Measurements from ENCODE around the gene NCOR1. TPM values are rescaled to one million over a fixed set of nuclear protein-coding genes. Genes with fewer than 3 reads are reported as not detected.
A peak's percentile ranks its signal among the peaks of the same experiment; 100 is the strongest.

NCOR1 gene
- total RNA-seq, 1 donor from 2014 or later, result 165 TPM

DNA sequence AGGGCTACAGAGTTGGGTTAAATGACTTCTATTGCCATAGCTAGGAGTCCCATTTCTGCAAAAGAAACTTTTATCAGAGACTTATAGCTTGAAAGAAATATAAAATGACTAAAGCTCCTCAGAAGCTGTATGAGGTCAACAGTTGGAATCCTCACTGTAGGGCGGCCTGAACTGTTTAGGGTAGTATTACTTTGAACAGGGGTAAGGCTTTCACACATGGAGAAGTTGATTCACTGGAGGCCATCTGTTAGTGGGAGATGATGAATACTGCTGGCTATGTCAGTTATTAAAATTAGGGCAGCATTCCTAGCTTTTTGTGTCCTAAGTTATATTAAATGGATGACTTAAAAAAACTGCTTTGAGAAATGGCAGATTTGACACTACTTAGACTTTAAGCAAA, 209.7 kb downstream of the NCOR1 start:
- peaks cover 9% of the 10 kb centered on the region for H3K4me1 Mint-ChIP-seq (ENCODE audit: low read depth)
- no peak for DNase-seq (ENCODE audit: low spot score, unreplicated experiment)

DNA sequence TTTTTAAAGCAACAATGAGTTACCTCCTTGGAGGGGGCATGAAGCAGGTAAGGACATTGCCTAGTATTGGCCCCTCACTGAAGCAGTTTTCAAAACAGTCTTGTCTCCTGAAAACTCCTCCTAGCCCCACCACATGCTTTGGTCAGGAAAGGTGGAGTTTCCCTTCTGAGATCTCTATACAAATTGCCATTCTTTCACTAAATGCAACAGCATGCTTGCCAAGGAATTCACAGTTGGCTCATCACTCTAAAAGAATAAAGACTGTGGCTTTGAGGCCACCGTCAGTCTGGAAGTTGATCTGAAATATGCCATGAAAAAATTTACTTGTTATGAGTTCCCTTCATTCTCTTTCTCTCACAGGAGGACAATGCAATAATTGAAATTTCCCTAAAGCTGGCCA, 211.5 kb downstream of the NCOR1 start:
- H3K4me1 Mint-ChIP-seq (ENCODE audit: low read depth), result peaks cover 13% of the 10 kb centered on the region
- H3K36me3 Mint-ChIP-seq (ENCODE audit: insufficient read depth), result peaks cover 47% of the 10 kb centered on the region
- TF ChIP-seq, protein P1, sequence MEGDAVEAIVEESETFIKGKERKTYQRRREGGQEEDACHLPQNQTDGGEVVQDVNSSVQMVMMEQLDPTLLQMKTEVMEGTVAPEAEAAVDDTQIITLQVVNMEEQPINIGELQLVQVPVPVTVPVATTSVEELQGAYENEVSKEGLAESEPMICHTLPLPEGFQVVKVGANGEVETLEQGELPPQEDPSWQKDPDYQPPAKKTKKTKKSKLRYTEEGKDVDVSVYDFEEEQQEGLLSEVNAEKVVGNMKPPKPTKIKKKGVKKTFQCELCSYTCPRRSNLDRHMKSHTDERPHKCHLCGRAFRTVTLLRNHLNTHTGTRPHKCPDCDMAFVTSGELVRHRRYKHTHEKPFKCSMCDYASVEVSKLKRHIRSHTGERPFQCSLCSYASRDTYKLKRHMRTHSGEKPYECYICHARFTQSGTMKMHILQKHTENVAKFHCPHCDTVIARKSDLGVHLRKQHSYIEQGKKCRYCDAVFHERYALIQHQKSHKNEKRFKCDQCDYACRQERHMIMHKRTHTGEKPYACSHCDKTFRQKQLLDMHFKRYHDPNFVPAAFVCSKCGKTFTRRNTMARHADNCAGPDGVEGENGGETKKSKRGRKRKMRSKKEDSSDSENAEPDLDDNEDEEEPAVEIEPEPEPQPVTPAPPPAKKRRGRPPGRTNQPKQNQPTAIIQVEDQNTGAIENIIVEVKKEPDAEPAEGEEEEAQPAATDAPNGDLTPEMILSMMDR (IDR thresholded peaks at IDR 0.05; ENCODE audit: unreplicated experiment), result no peak
- DNase-seq (ENCODE audit: low spot score, unreplicated experiment), result no peak
- H3K27me3 Mint-ChIP-seq, result no peaks in the 10 kb centered on the region
- H3K4me3 Mint-ChIP-seq (ENCODE audit: low read depth), result no peak overlapping the region
- H3K9me3 Mint-ChIP-seq (ENCODE audit: low read depth), result peaks cover 7% of the 10 kb centered on the region
- no peak overlapping the region for H3K27ac Mint-ChIP-seq

More for the DNA sequence above, 209.7 kb downstream of the NCOR1 start:
- H3K9me3 Mint-ChIP-seq (ENCODE audit: low read depth), result peaks cover 7% of the 10 kb centered on the region
- no peak overlapping the region for H3K4me3 Mint-ChIP-seq (ENCODE audit: low read depth)
- H3K36me3 Mint-ChIP-seq (ENCODE audit: insufficient read depth), result peaks cover 49% of the 10 kb centered on the region
- TF ChIP-seq, protein P1 (IDR thresholded peaks at IDR 0.05; ENCODE audit: unreplicated experiment), result no peak
- no peaks in the 10 kb centered on the region for H3K27me3 Mint-ChIP-seq
- no peak overlapping the region for H3K27ac Mint-ChIP-seq

DNA sequence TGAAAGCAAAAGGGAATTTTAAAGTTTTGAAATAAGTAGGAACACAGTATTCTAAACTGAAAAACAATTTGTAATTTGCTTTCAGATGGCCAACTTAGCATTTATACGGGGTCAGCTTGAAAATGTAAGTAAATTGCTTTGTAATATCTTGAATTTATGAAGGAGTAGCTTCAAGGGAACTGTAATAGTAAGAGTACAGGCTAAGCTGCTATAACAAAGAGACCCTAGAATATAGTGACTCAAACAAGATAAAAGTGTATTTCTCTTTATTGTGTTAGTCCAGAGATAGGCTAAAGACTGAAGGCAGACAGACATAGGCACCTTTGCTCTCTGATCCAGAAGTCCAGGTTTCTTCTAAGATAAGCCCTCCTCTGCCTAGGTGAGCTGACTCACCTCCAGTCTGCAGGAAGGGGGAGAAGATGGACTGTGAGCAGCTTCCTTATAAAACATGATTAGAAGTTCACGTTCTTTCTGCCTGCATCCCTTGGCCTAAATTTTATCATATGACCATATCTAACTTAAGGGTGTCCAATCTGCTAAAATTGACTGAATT, 212.6 kb downstream of the NCOR1 start:
- H3K27me3 Mint-ChIP-seq, result no peaks in the 10 kb centered on the region
- H3K27ac Mint-ChIP-seq, result no peak overlapping the region
- DNase-seq (ENCODE audit: low spot score, unreplicated experiment), result no peak
- H3K4me3 Mint-ChIP-seq (ENCODE audit: low read depth), result no peak overlapping the region
- peaks cover 13% of the 10 kb centered on the region for H3K4me1 Mint-ChIP-seq (ENCODE audit: low read depth)
- peaks cover 7% of the 10 kb centered on the region for H3K9me3 Mint-ChIP-seq (ENCODE audit: low read depth)
- peaks cover 36% of the 10 kb centered on the region for H3K36me3 Mint-ChIP-seq (ENCODE audit: insufficient read depth)
- TF ChIP-seq, protein P1 (IDR thresholded peaks at IDR 0.05; ENCODE audit: unreplicated experiment), result no peak

DNA sequence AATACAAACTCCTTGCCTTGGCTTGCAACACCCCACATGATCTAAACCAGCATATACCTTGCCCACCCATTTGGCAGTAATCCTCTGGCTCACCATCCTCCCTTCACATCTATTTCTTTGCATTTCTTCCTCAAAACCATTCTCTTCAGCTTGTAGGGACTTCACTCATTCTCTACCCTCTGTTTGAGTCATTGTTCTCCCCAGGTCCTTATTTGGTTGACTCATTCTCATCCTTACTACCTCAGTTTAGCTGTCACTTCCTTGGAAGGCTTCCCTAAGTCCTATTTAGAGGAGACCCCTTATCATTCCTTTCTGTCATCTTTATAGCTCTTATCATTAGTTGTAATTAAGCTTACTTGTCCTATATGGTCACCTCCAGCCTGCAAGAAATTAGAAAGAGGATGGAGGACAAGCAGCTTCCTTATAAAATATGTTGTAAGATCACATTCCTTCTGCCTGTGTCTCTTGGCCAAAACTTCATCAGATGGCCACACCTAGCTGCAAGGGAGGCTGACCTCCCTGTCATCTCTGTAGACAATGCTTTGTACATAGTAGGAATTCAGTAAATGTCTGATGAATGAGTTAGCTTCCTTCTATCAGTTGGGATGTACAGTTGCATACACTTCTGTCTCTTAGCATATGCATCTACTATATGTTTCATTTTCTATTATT, 214.0 kb downstream of the NCOR1 start:
- Mint-ChIP-seq H3K27me3 (no peaks in the 10 kb centered on the region), H3K27ac (peak overlapping the region; percentile 85), H3K4me1 (ENCODE audit: low read depth) (peaks cover 13% of the 10 kb centered on the region), H3K4me3 (ENCODE audit: low read depth) (peak overlapping the region; percentile 85), H3K9me3 (ENCODE audit: low read depth) (peaks cover 7% of the 10 kb centered on the region), H3K36me3 (ENCODE audit: insufficient read depth) (peaks cover 32% of the 10 kb centered on the region)
- no peak for DNase-seq (ENCODE audit: low spot score, unreplicated experiment)
- TF ChIP-seq, protein P1 (IDR thresholded peaks at IDR 0.05; ENCODE audit: unreplicated experiment), result no peak

DNA sequence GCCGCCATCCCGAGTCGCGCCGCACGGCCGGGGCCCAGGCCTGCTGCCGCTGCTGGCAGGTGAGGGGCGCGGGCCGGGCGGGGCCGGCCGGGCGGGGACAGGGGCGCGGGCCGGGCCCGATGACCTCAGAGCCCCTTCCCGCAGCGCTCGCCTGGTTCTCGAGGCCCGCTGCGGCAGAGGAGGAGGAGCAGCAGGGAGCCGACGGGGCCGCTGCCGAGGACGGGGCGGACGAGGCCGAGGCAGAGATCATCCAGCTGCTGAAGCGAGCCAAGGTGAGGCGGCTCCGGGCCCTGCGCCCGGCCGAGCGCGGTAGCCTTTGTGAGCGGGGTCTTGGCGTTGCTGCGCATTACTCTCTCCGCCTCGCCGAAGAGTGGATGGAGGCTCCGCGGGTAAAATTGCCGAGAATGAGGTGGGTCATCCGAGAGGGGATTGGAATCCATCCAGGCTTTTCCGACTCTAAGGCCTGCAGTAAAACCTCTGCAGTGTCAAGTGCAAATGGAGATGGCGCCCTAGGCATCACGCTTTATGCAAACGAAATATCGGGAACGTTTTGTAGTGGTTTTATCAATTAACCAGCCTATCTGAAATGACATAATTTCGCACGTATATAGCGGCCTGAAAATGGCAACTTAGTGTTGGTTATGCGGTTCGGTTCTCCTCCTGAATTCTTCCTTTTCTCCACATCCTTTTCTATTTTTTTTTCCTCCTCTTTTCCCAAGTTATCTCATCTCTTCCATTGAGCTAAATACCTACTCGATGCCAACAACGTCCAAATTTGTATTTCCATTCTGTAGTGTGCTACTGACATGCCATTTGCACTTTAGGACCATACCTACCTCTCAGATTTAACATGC, 215.1 kb downstream of the NCOR1 start:
- H3K36me3 Mint-ChIP-seq (ENCODE audit: insufficient read depth), result peaks cover 29% of the 10 kb centered on the region
- peaks cover 7% of the 10 kb centered on the region for H3K9me3 Mint-ChIP-seq (ENCODE audit: low read depth)
- H3K4me1 Mint-ChIP-seq (ENCODE audit: low read depth), result peaks cover 13% of the 10 kb centered on the region
- no peaks in the 10 kb centered on the region for H3K27me3 Mint-ChIP-seq
- DNase-seq (ENCODE audit: low spot score, unreplicated experiment), result no peak
- peak overlapping the region; percentile 85 for H3K27ac Mint-ChIP-seq
- TF ChIP-seq, protein P1 (IDR thresholded peaks at IDR 0.05; ENCODE audit: unreplicated experiment), result no peak
- peak overlapping the region; percentile 85 for H3K4me3 Mint-ChIP-seq (ENCODE audit: low read depth)
